Naive thymus-derived CD4-positive, alpha-beta T cell (primary cell): ENCODE measurements around the gene UBASH3A. TPM values are rescaled to one million over a fixed set of nuclear protein-coding genes. Genes with fewer than 3 reads are reported as not detected.
A peak's percentile ranks its signal among the peaks of the same experiment; 100 is the strongest.

Source experiments
- ATAC-seq: fragments of 150-1000 bp; cut with Tn5 transposase; 2 replicates; pipeline ENCODE4 v1.10.0; 2021; ENCODE audit warnings: mild to moderate bottlenecking, moderate library complexity
- CTCF ChIA-PET: fragments of 350-600 bp; sonication (Branson Sonifier 250); formaldehyde crosslinking; loops from one replicate; lab custom pipeline; 2021; ENCODE audit warnings: antibody characterized with exemption; lab: Charles Lee
- POLR2A ChIA-PET: fragments of 350-600 bp; sonication (Branson Sonifier 250); formaldehyde crosslinking; loops from one replicate; lab custom pipeline; 2021; ENCODE audit warnings: antibody characterized with exemption, inconsistent platforms; lab: Charles Lee
- DNase-seq, 9 donors: peaks; one replicate each; pipeline versions ENCODE4 v3.0.0 to v3.0.0-alpha.2; 2020 to 2022; ENCODE audit warnings: mixed read lengths in 1 of 9
- H3K27ac ChIP-seq: one replicate; pipeline ENCODE4 v1.7.0; 2013; ENCODE audit warnings: mild to moderate bottlenecking, low read depth, low read length, moderate library complexity
- H3K27me3 ChIP-seq, 2 donors: one replicate each; pipeline ENCODE4 v1.7.0; 2013; ENCODE audit warnings: low read length in 2 of 2, mild to moderate bottlenecking in 2 of 2, moderate library complexity in 2 of 2; ENCODE audit not compliant: control insufficient read depth in 2 of 2, insufficient read depth in 2 of 2
- H3K36me3 ChIP-seq, 3 experiments: 1 replicate in 2 of 3; 2 replicates in 1 of 3; pipeline ENCODE4 v1.7.0; 2013; ENCODE audit warnings: low read length in 3 of 3, mild to moderate bottlenecking in 3 of 3, moderate library complexity in 1 of 3; ENCODE audit not compliant: insufficient read depth in 3 of 3, control insufficient read depth in 2 of 3
- H3K4me1 ChIP-seq, 2 donors: one replicate each; pipeline ENCODE4 v1.7.0; 2013; ENCODE audit warnings: low read length in 2 of 2, mild to moderate bottlenecking in 2 of 2, moderate library complexity in 1 of 2; ENCODE audit not compliant: control insufficient read depth in 2 of 2, insufficient read depth in 2 of 2
- H3K4me3 ChIP-seq: 2 replicates; pipeline ENCODE4 v1.7.0; 2013; ENCODE audit warnings: mild to moderate bottlenecking, low read length
- H3K9me3 ChIP-seq, 3 experiments: 1 replicate in 2 of 3; 2 replicates in 1 of 3; pipeline ENCODE4 v1.7.0; 2013; ENCODE audit warnings: low read length in 3 of 3; ENCODE audit not compliant: control insufficient read depth in 2 of 3
- H3K27ac Mint-ChIP-seq, 9 donors: one replicate each; pipeline ENCODE4 v1.8.0; 2020 to 2022; ENCODE audit warnings: mixed read lengths in 9 of 9, mild to moderate bottlenecking in 8 of 9, moderate library complexity in 5 of 9, inconsistent platforms in 2 of 9
- H3K27me3 Mint-ChIP-seq, 5 donors: one replicate each; pipeline ENCODE4 v1.8.0; 2021 to 2022; ENCODE audit warnings: mixed read lengths in 5 of 5, mild to moderate bottlenecking in 1 of 5
- H3K36me3 Mint-ChIP-seq, 5 donors: one replicate each; pipeline ENCODE4 v1.8.0; 2020 to 2022; ENCODE audit warnings: mixed read lengths in 5 of 5, mild to moderate bottlenecking in 3 of 5, inconsistent platforms in 1 of 5
- H3K4me1 Mint-ChIP-seq, 7 donors: one replicate each; pipeline ENCODE4 v1.8.0; 2020 to 2022; ENCODE audit warnings: mixed read lengths in 7 of 7, mild to moderate bottlenecking in 3 of 7, inconsistent platforms in 1 of 7
- H3K4me3 Mint-ChIP-seq, 10 donors: one replicate each; pipeline ENCODE4 v1.8.0; 2020 to 2022; ENCODE audit warnings: mild to moderate bottlenecking in 10 of 10, mixed read lengths in 10 of 10, moderate library complexity in 6 of 10, inconsistent platforms in 2 of 10
- H3K9me3 Mint-ChIP-seq, 11 donors: one replicate each; pipeline ENCODE4 v1.8.0; 2020 to 2022; ENCODE audit warnings: mixed read lengths in 11 of 11, mild to moderate bottlenecking in 4 of 11, inconsistent platforms in 1 of 11, moderate library complexity in 1 of 11
- intact Hi-C, 2 donors: fragments of 100-400 bp; cut with micrococcal nuclease; formaldehyde crosslinking; loops; one replicate each; pipeline ENCODE4 v1.15.1; 2023
- polyA plus RNA-seq, 2 donors: library from polyadenylated mRNA; unstranded; fragments of 300-500 nt; fragmentation: Illumina TruSeq; gene quantifications; one replicate each; pipeline ENCODE4 v1.2.3, GENCODE V29; 2021
- total RNA-seq, 6 experiments: library from RNA in 5 of 6; stranded (reverse) in 5 of 6; gene quantifications; 1 replicate in 5 of 6; 2 replicates in 1 of 6; pipeline ENCODE4 v1.2.3 and lab custom pipeline; 2021 to 2026

UBASH3A gene
- total and polyA plus RNA-seq, 7 experiments from 2014 or later, result 41.9 to 101 (median 91.7) TPM

DNA sequence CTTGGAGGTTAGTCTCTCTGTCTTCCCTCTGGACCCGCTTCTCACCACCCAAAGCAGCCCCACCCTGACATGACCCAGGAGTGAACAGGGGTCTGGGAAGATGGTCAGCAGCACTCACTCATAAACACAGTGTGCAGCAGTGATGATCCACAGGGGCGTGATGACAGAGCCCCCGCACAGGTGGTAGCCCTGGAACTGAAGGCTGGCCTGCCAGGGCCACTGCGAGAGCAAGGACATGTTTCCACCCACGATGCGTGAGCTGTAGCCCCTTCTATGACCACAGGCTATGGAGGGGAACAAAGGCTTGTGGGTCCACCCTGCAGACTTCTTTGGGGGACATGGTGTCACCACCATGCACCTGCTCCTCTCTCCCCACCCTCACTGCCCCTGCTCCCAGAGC is 20.8 kb upstream of the UBASH3A start:
- ChIA-PET CTCF (interaction anchor here (0.7 to 2.9 kb wide), 5 partner anchors 10 to 74 kb away, joined by 3 to 15 read pairs (median 6); no protein-coding TSS in a partner anchor), POLR2A (interaction anchor here (0.6 to 2.8 kb wide), 2 partner anchors 10 to 21 kb away, joined by 3 to 9 read pairs; partner anchors contain the start of gene UBASH3A)
- H3K9me3 Mint-ChIP-seq, result peaks cover 0 to 19% (median 13%) of the 10 kb centered on the region in 11 donors
- peaks cover 3 to 24% (median 9%) of the 10 kb centered on the region in 5 donors for H3K36me3 Mint-ChIP-seq
- no peaks in the 10 kb centered on the region for H3K27me3 ChIP-seq
- peak overlapping the region in 2 of 9 donors; percentile 31 to 62 for H3K27ac Mint-ChIP-seq
- intact Hi-C loops, result loop anchor here in 1 of 2 donors (5.0 kb wide), 1 partner anchor 34 kb away; no protein-coding TSS in a partner anchor
- no peak for DNase-seq
- H3K9me3 ChIP-seq, result peaks cover 0 to 13% (median 6%) of the 10 kb centered on the region in 3 experiments
- peaks cover 0 to 14% of the 10 kb centered on the region in 2 donors for H3K4me1 ChIP-seq
- H3K27me3 Mint-ChIP-seq, result no peaks in the 10 kb centered on the region
- no peak overlapping the region for H3K4me3 Mint-ChIP-seq
- peaks cover 8 to 42% (median 35%) of the 10 kb centered on the region in 7 donors for H3K4me1 Mint-ChIP-seq
- ATAC-seq, result no peak
- H3K4me3 ChIP-seq, result no peak overlapping the region
- H3K36me3 ChIP-seq, result no peaks in the 10 kb centered on the region
- H3K27ac ChIP-seq, result no peak overlapping the region

DNA sequence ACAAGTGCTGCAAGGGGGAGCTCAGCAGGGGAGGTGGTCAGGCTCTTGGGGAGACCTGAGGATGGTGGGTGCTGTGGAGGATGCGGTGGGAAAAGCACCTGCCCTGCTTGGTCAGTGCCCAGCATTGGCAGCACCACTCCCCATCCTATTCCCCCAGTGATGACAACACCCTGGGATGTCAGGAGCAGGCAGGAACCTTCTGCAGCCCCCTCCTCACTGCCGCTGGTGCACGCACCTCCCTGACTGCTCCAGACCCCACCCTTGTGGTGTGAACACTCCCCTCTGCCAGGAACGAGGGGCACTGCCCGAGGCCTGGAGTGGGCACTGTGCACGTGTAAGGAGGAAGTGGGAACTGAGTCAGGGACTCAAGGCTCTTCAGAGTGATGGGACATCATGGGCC is 20.4 kb upstream of the UBASH3A start:
- H3K9me3 Mint-ChIP-seq, result peaks cover 0 to 19% (median 13%) of the 10 kb centered on the region in 11 donors
- no peak overlapping the region for H3K4me3 Mint-ChIP-seq
- Histone ChIP-seq H3K4me3 (no peak overlapping the region), H3K36me3 (no peaks in the 10 kb centered on the region), H3K27me3 (no peaks in the 10 kb centered on the region), H3K9me3 (peaks cover 0 to 13% (median 6%) of the 10 kb centered on the region in 3 experiments), H3K4me1 (peaks cover 0 to 14% of the 10 kb centered on the region in 2 donors), H3K27ac (no peak overlapping the region)
- CTCF ChIA-PET, result interaction anchor here (2.8 kb wide), 1 partner anchor 9 kb away, joined by 8 read pairs; no protein-coding TSS in a partner anchor
- peaks cover 8 to 47% (median 36%) of the 10 kb centered on the region in 7 donors for H3K4me1 Mint-ChIP-seq
- POLR2A ChIA-PET, result interaction anchor here (2.8 kb wide), 1 partner anchor 20 kb away, joined by 9 read pairs; the partner anchor contains the start of gene UBASH3A
- peaks cover 3 to 24% (median 9%) of the 10 kb centered on the region in 5 donors for H3K36me3 Mint-ChIP-seq
- H3K27ac Mint-ChIP-seq, result no peak overlapping the region
- no peaks in the 10 kb centered on the region for H3K27me3 Mint-ChIP-seq
- DNase-seq, result no peak
- intact Hi-C loops, result loop anchor here in 1 of 2 donors (5.0 kb wide), 1 partner anchor 34 kb away; no protein-coding TSS in a partner anchor
- no peak for ATAC-seq

DNA sequence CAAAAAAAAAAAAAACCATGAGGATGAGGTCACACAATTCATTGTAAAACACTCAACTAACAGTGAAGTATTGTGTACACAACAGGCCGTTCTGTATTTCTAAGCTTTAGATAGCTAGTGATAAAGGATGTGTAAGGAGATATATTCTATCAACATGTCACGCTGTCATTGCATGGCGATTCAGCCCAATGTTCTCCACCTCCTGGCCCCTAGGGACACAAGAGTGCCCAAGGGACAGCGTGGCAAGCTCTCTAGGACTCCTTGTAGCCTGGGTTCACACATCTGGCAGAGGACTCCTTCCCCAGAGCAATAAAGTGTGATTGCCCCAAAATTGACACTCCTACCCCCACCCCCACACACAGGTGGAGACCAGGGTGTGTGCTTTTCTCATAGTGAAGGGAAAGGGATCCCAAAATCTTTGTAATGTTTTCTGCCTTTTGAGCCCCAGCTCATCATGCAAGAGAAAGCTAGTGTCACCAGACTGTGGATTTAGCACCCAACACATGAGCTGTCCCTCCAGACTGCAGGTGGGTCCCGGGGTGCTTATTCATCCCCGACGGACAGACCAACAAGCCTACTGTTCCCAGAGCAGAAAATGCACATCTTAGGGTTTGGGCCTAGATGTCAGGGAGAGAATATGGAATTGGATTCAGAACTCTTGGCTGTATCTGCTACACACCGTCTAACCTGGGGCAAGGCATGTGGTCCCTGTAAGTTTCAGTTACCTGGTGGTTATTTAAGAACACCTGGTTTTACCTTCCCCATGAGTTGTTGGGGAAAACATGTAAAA is 19.4 kb upstream of the UBASH3A start:
- Mint-ChIP-seq H3K4me1 (peaks cover 13 to 55% (median 44%) of the 10 kb centered on the region in 7 donors), H3K36me3 (peaks cover 3 to 24% (median 9%) of the 10 kb centered on the region in 5 donors), H3K27me3 (no peaks in the 10 kb centered on the region), H3K4me3 (no peak overlapping the region), H3K9me3 (peaks cover 0 to 19% (median 13%) of the 10 kb centered on the region in 11 donors), H3K27ac (peak overlapping the region in 7 of 9 donors; percentile 43 to 61 (median 56))
- Histone ChIP-seq H3K27me3 (no peaks in the 10 kb centered on the region), H3K9me3 (peaks cover 0 to 13% (median 6%) of the 10 kb centered on the region in 3 experiments), H3K27ac (no peak overlapping the region), H3K36me3 (no peaks in the 10 kb centered on the region), H3K4me1 (peaks cover 0 to 16% of the 10 kb centered on the region in 2 donors), H3K4me3 (no peak overlapping the region)
- DNase-seq (no peak), ATAC-seq (no peak)
- intact Hi-C loops, result loop anchor here in 1 of 2 donors (5.0 kb wide), 1 partner anchor 33 kb away; no protein-coding TSS in a partner anchor
- ChIA-PET POLR2A (interaction anchor here (1.5 kb wide), 1 partner anchor 20 kb away, joined by 5 read pairs; the partner anchor contains the start of gene UBASH3A), CTCF (interaction anchor here (1.2 to 2.8 kb wide), 2 partner anchors 8 to 20 kb away, joined by 3 to 8 read pairs; no protein-coding TSS in a partner anchor)

DNA sequence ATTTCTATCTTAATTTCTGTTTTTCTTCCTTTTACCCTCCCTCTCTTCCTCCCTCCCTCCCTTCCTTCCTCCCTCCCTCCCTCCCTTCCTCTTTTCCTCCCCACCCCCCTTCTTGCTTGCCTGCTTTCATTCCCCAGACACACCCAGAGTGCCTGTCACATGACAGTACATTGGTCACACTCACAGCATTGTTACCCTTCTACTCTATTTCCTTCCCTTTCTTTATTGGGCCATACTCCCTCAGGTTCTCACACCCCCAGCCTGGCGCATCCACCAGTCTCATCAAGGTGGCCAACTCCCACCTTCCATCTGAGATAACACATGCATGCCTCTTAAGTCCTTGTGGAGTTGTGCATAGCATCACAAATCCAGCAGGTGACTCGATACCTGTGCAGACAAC is 18.7 kb upstream of the UBASH3A start:
- Mint-ChIP-seq H3K9me3 (peaks cover 0 to 19% (median 13%) of the 10 kb centered on the region in 11 donors), H3K27me3 (no peaks in the 10 kb centered on the region), H3K4me3 (peak overlapping the region in 9 of 10 donors; percentile 2 to 79 (median 37)), H3K27ac (peak overlapping the region in 8 of 9 donors; percentile 1 to 75 (median 51)), H3K4me1 (peaks cover 13 to 62% (median 50%) of the 10 kb centered on the region in 7 donors), H3K36me3 (peaks cover 3 to 24% (median 9%) of the 10 kb centered on the region in 5 donors)
- no peaks in the 10 kb centered on the region for H3K36me3 ChIP-seq
- DNase-seq, result no peak
- peaks cover 0 to 22% of the 10 kb centered on the region in 2 donors for H3K4me1 ChIP-seq
- ATAC-seq, result no peak
- no peak overlapping the region for H3K27ac ChIP-seq
- ChIA-PET CTCF (interaction anchor here (1.2 kb wide), 1 partner anchor 20 kb away, joined by 3 read pairs; no protein-coding TSS in a partner anchor), POLR2A (interaction anchor here (1.5 kb wide), 1 partner anchor 19 kb away, joined by 5 read pairs; the partner anchor contains the start of gene UBASH3A)
- H3K9me3 ChIP-seq, result peaks cover 0 to 13% (median 6%) of the 10 kb centered on the region in 3 experiments
- no peaks in the 10 kb centered on the region for H3K27me3 ChIP-seq
- intact Hi-C loops, result loop anchor here in 1 of 2 donors (5.0 kb wide), 1 partner anchor 32 kb away; no protein-coding TSS in a partner anchor
- H3K4me3 ChIP-seq, result no peak overlapping the region

DNA sequence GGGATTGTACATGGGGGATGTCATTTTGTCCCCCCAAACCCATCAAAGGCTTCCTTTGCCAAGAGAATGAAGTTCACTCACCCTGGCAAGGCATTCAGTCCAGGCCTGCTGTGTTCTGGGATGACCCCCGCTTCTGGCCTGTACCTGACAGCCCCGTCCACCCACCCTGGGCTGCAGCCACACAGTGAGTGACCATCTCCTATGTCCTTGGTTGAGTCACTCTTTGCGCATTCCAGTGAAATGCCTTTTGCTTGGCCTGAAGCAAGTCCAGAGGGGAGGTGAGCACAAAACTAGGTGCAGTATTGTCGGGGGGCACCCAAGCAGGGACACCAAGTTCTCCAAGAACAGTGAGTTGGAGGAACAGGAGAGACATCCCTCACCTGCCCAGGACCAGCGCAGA is 18.1 kb upstream of the UBASH3A start:
- Histone ChIP-seq H3K4me3 (no peak overlapping the region), H3K27me3 (no peaks in the 10 kb centered on the region), H3K9me3 (peaks cover 0 to 13% (median 6%) of the 10 kb centered on the region in 3 experiments), H3K4me1 (peaks cover 0 to 25% of the 10 kb centered on the region in 2 donors), H3K27ac (no peak overlapping the region), H3K36me3 (no peaks in the 10 kb centered on the region)
- intact Hi-C loops, result no loop called here
- H3K27ac Mint-ChIP-seq, result peak overlapping the region in 4 of 9 donors; percentile 15 to 75 (median 61)
- POLR2A ChIA-PET, result no interaction called here
- no peak for DNase-seq
- H3K4me1 Mint-ChIP-seq, result peaks cover 15 to 68% (median 55%) of the 10 kb centered on the region in 7 donors
- CTCF ChIA-PET, result no interaction called here
- peaks cover 0 to 19% (median 13%) of the 10 kb centered on the region in 11 donors for H3K9me3 Mint-ChIP-seq
- peak overlapping the region in 2 of 10 donors; percentile 20 to 79 for H3K4me3 Mint-ChIP-seq
- no peaks in the 10 kb centered on the region for H3K27me3 Mint-ChIP-seq
- H3K36me3 Mint-ChIP-seq, result peaks cover 3 to 26% (median 9%) of the 10 kb centered on the region in 5 donors
- no peak for ATAC-seq

DNA sequence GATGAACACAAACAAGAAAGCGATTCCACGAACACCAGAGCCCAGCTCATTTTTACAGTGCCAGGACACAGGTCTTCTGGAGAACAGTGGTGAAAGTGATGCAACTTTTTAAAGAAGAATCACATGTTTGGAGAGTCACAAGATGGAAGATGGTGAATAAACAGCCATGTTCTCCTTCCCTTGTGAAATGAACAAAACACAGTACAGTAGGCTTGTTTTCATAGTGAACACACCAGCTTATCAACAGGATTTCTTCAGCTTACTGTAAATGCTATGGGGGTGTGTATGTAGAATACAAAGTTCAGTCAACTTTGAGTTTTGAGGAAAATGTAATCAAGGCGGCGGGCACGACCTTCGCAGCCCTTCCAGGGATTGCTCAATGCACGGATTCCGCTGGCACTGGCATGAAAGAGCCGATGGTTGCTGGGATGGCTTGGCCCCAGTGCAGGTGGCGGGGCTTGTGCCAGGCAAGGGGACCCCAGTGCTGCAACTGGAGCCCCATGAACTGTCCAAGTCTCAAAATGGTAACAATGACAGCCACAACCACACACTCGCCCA is 17.6 kb upstream of the UBASH3A start:
- Histone ChIP-seq H3K27ac (no peak overlapping the region), H3K36me3 (no peaks in the 10 kb centered on the region), H3K9me3 (peaks cover 0 to 12% (median 6%) of the 10 kb centered on the region in 3 experiments), H3K27me3 (no peaks in the 10 kb centered on the region), H3K4me3 (no peak overlapping the region), H3K4me1 (peaks cover 0 to 25% of the 10 kb centered on the region in 2 donors)
- ChIA-PET CTCF (no interaction called here), POLR2A (interaction anchor here (2.6 kb wide), 1 partner anchor 16 kb away, joined by 6 read pairs; no protein-coding TSS in a partner anchor)
- Mint-ChIP-seq H3K4me1 (peaks cover 15 to 73% (median 60%) of the 10 kb centered on the region in 7 donors), H3K36me3 (peaks cover 3 to 29% (median 9%) of the 10 kb centered on the region in 5 donors), H3K9me3 (peaks cover 0 to 19% (median 13%) of the 10 kb centered on the region in 11 donors), H3K27ac (peak overlapping the region in 2 of 9 donors; percentile 15 to 55), H3K4me3 (peak overlapping the region in 1 of 10 donors; percentile 16), H3K27me3 (no peaks in the 10 kb centered on the region)
- ATAC-seq (no peak), DNase-seq (no peak)
- intact Hi-C loops, result no loop called here
